Measurements from ENCODE around the gene TSPAN9. TPM values are rescaled to one million over a fixed set of nuclear protein-coding genes. Genes with fewer than 3 reads are reported as not detected.

The TSPAN9 gene
- total RNA-seq, 1 donor from 2014 or later: 109 TPM

- intact Hi-C loops (cut with DNase I): loop anchor here (1.0 kb wide), 2 partner anchors 139 to 201 kb away; no protein-coding TSS in a partner anchor
- no peak overlapping the region for H3K4me3 ChIP-seq
- TF ChIP-seq, protein P1, sequence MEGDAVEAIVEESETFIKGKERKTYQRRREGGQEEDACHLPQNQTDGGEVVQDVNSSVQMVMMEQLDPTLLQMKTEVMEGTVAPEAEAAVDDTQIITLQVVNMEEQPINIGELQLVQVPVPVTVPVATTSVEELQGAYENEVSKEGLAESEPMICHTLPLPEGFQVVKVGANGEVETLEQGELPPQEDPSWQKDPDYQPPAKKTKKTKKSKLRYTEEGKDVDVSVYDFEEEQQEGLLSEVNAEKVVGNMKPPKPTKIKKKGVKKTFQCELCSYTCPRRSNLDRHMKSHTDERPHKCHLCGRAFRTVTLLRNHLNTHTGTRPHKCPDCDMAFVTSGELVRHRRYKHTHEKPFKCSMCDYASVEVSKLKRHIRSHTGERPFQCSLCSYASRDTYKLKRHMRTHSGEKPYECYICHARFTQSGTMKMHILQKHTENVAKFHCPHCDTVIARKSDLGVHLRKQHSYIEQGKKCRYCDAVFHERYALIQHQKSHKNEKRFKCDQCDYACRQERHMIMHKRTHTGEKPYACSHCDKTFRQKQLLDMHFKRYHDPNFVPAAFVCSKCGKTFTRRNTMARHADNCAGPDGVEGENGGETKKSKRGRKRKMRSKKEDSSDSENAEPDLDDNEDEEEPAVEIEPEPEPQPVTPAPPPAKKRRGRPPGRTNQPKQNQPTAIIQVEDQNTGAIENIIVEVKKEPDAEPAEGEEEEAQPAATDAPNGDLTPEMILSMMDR (IDR thresholded peaks at IDR 0.05): no peak
- H3K36me3 ChIP-seq: peaks cover 0 to 6% of the 10 kb centered on the region in 2 donors
- H3K27ac ChIP-seq: no peak overlapping the region
- H3K9me3 ChIP-seq: no peaks in the 10 kb centered on the region
- DNase-seq (ENCODE audit: low spot score in 2 of 2): no peak
- H3K4me1 ChIP-seq: no peaks in the 10 kb centered on the region
- no peaks in the 10 kb centered on the region for H3K27me3 ChIP-seq
Observed at GRCh38 chr12:3274664-3275063, 197.5 kb downstream of the TSPAN9 start.

DNA sequence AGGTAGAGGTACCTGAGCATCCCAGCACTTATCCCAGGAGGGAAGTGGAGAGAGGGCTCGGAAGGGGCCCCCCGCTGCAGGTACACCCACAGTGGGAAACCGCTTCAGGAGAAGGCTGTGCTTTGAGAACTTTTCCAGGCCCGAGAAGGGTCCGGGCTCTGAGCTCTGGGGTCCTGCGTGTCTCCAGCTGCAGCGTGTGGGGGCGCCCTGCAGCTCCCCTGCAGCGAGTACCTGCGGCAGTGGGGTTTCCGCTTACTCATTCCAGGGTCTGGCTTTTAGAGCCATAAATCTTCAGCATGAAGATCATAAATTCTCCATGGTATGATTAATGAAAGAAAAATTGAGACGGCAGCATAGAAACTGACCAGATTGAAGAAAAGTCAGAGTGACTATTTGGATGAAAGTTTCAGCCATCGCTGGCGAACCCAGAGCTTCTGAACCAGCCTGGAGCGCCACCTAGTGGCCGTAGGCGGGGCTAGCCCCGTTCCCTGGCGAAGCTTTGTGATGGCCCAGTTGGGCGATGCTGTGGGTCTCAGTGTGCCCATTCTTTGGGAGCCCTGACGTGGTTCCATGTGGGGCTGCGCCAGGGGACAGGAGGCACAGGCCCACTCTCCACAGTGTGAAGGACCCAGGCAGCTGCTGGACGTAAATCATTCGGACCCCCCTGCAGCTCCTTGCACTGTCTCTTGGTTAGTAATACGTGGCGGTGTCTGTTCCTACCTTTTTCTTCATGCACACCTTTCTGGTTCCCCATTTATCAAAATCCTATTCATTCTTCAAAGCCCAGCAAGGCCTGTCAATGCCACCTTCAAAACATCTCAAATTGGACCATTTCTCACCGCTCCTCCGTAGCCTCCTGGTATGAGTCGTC is 198.2 kb downstream of the TSPAN9 start:
- TF ChIP-seq, protein P1 (IDR thresholded peaks at IDR 0.05): peak; percentile 95 to 96 (median 96)
- Histone ChIP-seq H3K9me3 (no peaks in the 10 kb centered on the region), H3K4me1 (no peaks in the 10 kb centered on the region), H3K27me3 (no peaks in the 10 kb centered on the region), H3K27ac (no peak overlapping the region), H3K36me3 (peaks cover 0 to 6% of the 10 kb centered on the region in 2 donors), H3K4me3 (no peak overlapping the region)
- DNase-seq (ENCODE audit: low spot score in 2 of 2): peak in 1 of 2 donors; percentile 88
- intact Hi-C loops (cut with DNase I): loop anchor here (1.0 kb wide), 2 partner anchors 140 to 202 kb away; no protein-coding TSS in a partner anchor

DNA sequence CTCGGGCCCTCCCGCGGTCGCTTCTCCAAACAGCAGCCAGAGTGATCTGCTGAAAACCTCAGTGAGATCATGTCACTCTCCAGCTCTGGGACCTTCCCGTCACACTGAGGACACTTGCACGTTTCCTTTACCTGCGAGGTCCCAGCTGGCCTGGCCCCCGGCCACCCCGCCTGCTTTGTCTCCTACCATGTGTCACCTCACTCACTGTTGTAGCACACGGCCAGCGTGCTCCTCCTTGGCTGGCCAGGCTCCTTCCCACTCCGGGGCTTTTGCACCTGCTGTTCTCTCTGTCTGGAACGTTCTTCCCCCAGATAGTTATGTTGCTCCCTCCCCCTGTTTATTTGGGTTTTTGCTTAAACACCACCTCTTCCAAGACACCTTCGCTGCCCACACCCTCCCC is 199.0 kb downstream of the TSPAN9 start:
- H3K4me1 ChIP-seq: no peaks in the 10 kb centered on the region
- no peak for DNase-seq (ENCODE audit: low spot score in 2 of 2)
- no peaks in the 10 kb centered on the region for H3K9me3 ChIP-seq
- H3K4me3 ChIP-seq: no peak overlapping the region
- intact Hi-C loops (cut with DNase I): no loop called here
- peaks cover 0 to 6% of the 10 kb centered on the region in 2 donors for H3K36me3 ChIP-seq
- TF ChIP-seq, protein P1 (IDR thresholded peaks at IDR 0.05): no peak
- no peak overlapping the region for H3K27ac ChIP-seq
- H3K27me3 ChIP-seq: no peaks in the 10 kb centered on the region

DNA sequence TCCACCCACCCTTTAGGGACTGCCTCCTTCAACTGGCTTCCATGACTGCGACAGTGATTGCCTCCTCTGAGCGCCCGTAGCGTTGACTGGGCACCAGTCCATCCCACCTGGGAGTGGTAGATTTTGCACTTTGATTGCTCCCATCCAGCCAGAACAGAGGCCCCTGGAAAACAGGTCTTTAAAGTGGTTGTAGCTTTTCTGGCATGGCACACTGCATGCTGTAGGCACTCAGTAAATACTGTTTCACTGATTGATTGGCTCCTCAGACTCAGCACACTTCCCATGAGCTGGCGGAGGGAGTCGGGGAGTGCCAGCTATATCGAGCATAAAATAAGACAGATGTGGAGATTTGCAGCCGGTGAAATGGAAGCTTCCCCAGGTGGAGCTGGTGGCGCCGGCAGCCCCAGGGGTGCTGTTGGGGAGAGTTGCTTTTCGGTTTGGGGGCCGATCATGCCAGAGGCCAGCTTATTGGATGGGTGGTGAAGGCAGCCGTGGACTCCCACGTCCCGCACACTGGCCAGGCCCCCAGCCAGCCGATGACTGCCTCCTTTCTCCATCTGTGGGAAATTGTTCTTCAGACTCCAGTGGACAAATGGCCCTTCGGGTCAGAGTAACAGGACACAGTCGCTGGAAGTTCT is 200.2 kb downstream of the TSPAN9 start:
- intact Hi-C loops (cut with DNase I): no loop called here
- H3K27ac ChIP-seq: no peak overlapping the region
- H3K36me3 ChIP-seq: peaks cover 5 to 15% of the 10 kb centered on the region in 2 donors
- DNase-seq (ENCODE audit: low spot score in 2 of 2): no peak
- TF ChIP-seq, protein P1 (IDR thresholded peaks at IDR 0.05): no peak
- H3K9me3 ChIP-seq: no peaks in the 10 kb centered on the region
- no peaks in the 10 kb centered on the region for H3K27me3 ChIP-seq
- no peak overlapping the region for H3K4me3 ChIP-seq
- no peaks in the 10 kb centered on the region for H3K4me1 ChIP-seq

GRCh38 chr12:3278681-3279414 is 201.7 kb downstream of the TSPAN9 start:
- no peaks in the 10 kb centered on the region for H3K9me3 ChIP-seq
- no peak for DNase-seq (ENCODE audit: low spot score in 2 of 2)

More at GRCh38 chr12:3278681-3279414, 201.7 kb downstream of the TSPAN9 start:
- TF ChIP-seq, protein P1 (IDR thresholded peaks at IDR 0.05): no peak
- H3K4me1 ChIP-seq: no peaks in the 10 kb centered on the region
- peaks cover 5 to 29% of the 10 kb centered on the region in 2 donors for H3K36me3 ChIP-seq
- no peaks in the 10 kb centered on the region for H3K27me3 ChIP-seq
- intact Hi-C loops (cut with DNase I): no loop called here
- H3K27ac ChIP-seq: no peak overlapping the region
- no peak overlapping the region for H3K4me3 ChIP-seq

Data from ascending aorta (tissue), 2 donors.